ENCODE measurements around the gene ANAPC13. TPM values are rescaled to one million over a fixed set of nuclear protein-coding genes. Genes with fewer than 3 reads are reported as not detected.

Gene ANAPC13, protein sequence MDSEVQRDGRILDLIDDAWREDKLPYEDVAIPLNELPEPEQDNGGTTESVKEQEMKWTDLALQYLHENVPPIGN
- 44.1 to 53.3 TPM (median 45.8 TPM) in 5 replicates for total RNA-seq (2022; extraction: Qiagen RNA extraction; ENCODE audit: low read depth)

DNA sequence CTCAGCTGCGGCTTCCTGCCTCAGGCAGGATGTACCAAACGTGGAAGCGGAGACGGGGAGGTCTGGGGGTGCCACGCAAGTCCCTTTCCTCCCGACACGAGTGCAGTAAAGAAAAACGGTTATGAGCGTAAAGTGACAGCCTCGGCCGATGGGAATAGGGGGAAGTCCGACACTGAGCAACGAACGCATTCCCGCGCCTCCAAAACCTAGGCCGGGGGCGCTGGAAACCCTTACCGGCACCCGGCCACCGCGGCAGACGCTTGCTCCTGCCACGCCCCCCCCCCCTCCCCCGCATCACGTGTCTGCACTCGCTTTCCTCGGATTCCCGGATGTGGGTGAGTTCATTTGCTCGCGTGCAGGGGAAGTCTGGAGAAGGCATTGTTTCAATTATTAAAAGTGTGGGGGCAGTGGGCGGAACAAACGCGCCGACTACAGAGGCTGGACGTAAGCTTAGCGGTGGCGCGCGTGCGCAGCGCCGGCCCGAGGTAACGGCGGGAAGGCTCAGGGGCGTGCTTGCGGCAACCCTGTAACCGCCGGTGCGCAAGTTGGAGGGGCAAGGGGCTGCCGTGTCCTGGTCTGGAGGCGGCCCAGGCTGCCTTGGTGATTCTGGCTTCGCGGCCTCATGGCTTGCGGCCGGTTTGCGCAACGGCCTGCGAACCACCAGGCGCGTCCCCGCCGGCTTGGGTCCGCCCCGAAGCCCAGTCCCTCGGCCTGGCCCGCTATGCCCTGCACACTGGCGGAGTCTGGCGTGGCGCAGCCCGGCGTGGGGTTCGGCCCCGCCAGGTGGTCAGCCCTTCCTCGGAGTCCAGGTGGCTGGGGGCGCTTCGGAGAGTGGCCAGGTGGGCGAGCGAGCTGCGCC, at the start of gene ANAPC13, which contains the start of gene CEP63:
TSS of gene ANAPC13 (minus strand) at position 268 of the 859 bp plus-strand sequence. CDS start 3,081 bp downstream, outside the sequence.
TSS of gene CEP63 (plus strand) at position 340 of the 859 bp plus-strand sequence. CDS start 9,264 bp downstream, outside the sequence.

Other genes with a start within 250 kb of the ANAPC13 start
- 28.1 to 34.2 TPM (median 29.3 TPM) in 5 replicates for gene RYK, start 235.1 kb downstream of the ANAPC13 start, total RNA-seq (2022; extraction: Qiagen RNA extraction; ENCODE audit: low read depth)
- gene AMOTL2, start 111.5 kb downstream of the ANAPC13 start, total RNA-seq (2022; extraction: Qiagen RNA extraction; ENCODE audit: low read depth): 37.3 to 44.8 TPM (median 41.5 TPM) in 5 replicates
- 11.4 to 21.1 TPM (median 14.6 TPM) in 5 replicates for gene CEP63, start 72 bp upstream of the ANAPC13 start, total RNA-seq (2022; extraction: Qiagen RNA extraction; ENCODE audit: low read depth)
- gene KY, start 165.0 kb upstream of the ANAPC13 start, total RNA-seq (2022; extraction: Qiagen RNA extraction; ENCODE audit: low read depth): 0.06 to 0.15 TPM (median 0.08 TPM) in 5 replicates